Measurements from ENCODE around the gene AFAP1L1. TPM values are rescaled to one million over a fixed set of nuclear protein-coding genes. Genes with fewer than 3 reads are reported as not detected.

The AFAP1L1 gene
- total RNA-seq, 1 donor from 2014 or later = 0.36 TPM

- Histone ChIP-seq H3K4me2 (no peak overlapping the region), H3K27me3 (peaks cover 23% of the 10 kb centered on the region), H3K36me3 (no peaks in the 10 kb centered on the region), H3K27ac (no peak overlapping the region), H4K20me1 (ENCODE audit: low read depth) (no peaks in the 10 kb centered on the region), H3K4me3 (no peak overlapping the region), H3K9ac (no peak overlapping the region), H2AFZ (replicated peaks) (no peak overlapping the region), H3F3A (ENCODE audit: low read depth) (no peaks in the 10 kb centered on the region), H3K9me3 (ENCODE audit: low read depth) (no peaks in the 10 kb centered on the region), H3K79me2 (ENCODE audit: low read depth) (no peaks in the 10 kb centered on the region), H3K4me1 (no peaks in the 10 kb centered on the region)
- TF ChIP-seq EZH2 (IDR thresholded peaks at IDR 0.05) (no peak), CTCF (IDR thresholded peaks at IDR 0.05) (no peak), EZH2phosphoT487 (IDR thresholded peaks at IDR 0.05) (no peak)
- Mint-ChIP-seq H3K36me3 (no peaks in the 10 kb centered on the region), H3K9me3 (no peaks in the 10 kb centered on the region), H3K4me1 (no peaks in the 10 kb centered on the region), H3K4me3 (no peak overlapping the region), H3K27ac (no peak overlapping the region), H3K27me3 (ENCODE audit: insufficient read depth, low read depth) (peaks cover 7% of the 10 kb centered on the region)
- no peak for DNase-seq (ENCODE audit: low spot score)
Observed at GRCh38 chr5:149235841-149236240, 35.8 kb upstream of the AFAP1L1 start.

DNA sequence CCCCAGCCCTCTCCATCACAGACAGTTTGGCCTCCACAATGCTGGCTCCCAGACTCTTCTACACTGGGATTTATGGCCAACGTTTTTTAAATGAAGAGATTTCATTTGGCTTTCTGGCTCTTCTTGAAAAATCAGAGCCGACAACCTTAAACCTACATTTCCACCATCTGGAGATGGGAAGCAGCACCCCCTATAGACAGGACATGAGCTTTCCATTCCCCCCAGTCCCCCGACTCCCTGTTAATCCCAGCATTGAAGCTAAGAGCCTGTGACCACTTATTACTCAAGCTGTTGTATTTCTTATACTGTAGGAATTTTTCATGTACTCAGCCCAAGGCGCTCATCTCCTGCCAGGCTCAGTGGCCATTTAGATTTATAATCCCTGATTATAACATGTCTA is 34.0 kb upstream of the AFAP1L1 start:
- DNase-seq (ENCODE audit: low spot score) = peak; percentile 23
- Histone ChIP-seq H3K9me3 (ENCODE audit: low read depth) (no peaks in the 10 kb centered on the region), H3K36me3 (no peaks in the 10 kb centered on the region), H3F3A (ENCODE audit: low read depth) (no peaks in the 10 kb centered on the region), H3K4me3 (no peak overlapping the region), H3K9ac (no peak overlapping the region), H3K4me2 (no peak overlapping the region), H3K4me1 (no peaks in the 10 kb centered on the region), H3K79me2 (ENCODE audit: low read depth) (no peaks in the 10 kb centered on the region), H3K27me3 (peaks cover 23% of the 10 kb centered on the region), H3K27ac (no peak overlapping the region), H4K20me1 (ENCODE audit: low read depth) (no peaks in the 10 kb centered on the region), H2AFZ (replicated peaks) (no peak overlapping the region)
- no peak overlapping the region for H3K27ac Mint-ChIP-seq
- H3K4me1 Mint-ChIP-seq = no peaks in the 10 kb centered on the region
- peaks cover 4% of the 10 kb centered on the region for H3K27me3 Mint-ChIP-seq (ENCODE audit: insufficient read depth, low read depth)
- no peaks in the 10 kb centered on the region for H3K36me3 Mint-ChIP-seq
- H3K9me3 Mint-ChIP-seq = no peaks in the 10 kb centered on the region
- TF ChIP-seq CTCF (IDR thresholded peaks at IDR 0.05) (peak; percentile 46), EZH2phosphoT487 (IDR thresholded peaks at IDR 0.05) (no peak)
- no peak overlapping the region for H3K4me3 Mint-ChIP-seq

DNA sequence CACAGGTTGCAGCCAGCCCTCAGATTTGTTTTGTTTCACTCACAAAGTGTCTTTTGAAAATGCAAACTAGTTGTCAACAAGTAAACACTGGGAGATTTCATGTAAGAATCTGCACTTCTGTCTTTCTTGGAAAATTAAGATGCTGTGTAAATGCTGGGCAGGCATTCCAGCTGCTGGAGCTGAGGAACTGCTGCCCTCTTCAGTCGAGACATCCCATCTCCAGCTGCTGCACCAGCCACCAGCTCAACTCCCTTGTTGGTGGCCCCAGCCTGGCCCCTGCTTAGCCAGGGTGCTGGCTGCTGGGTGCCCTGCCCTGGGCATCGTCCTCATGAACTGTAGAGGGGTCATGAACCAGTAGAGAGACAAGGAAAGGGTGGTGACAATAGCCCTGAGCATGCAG is 33.1 kb upstream of the AFAP1L1 start:
- DNase-seq (ENCODE audit: low spot score) = no peak
- H3K36me3 ChIP-seq = no peaks in the 10 kb centered on the region

More for the DNA sequence above, 33.1 kb upstream of the AFAP1L1 start:
- no peaks in the 10 kb centered on the region for H3K36me3 Mint-ChIP-seq
- no peak for TF ChIP-seq EZH2 (IDR thresholded peaks at IDR 0.05)
- TF ChIP-seq EZH2phosphoT487 (IDR thresholded peaks at IDR 0.05) = no peak
- TF ChIP-seq CTCF (IDR thresholded peaks at IDR 0.05) = peak; percentile 21
- H3K27ac ChIP-seq = no peak overlapping the region
- H3K9me3 Mint-ChIP-seq = no peaks in the 10 kb centered on the region
- H2AFZ ChIP-seq (replicated peaks) = no peak overlapping the region
- H3K27me3 ChIP-seq = peaks cover 20% of the 10 kb centered on the region
- no peaks in the 10 kb centered on the region for H3K4me1 ChIP-seq
- no peak overlapping the region for H3K9ac ChIP-seq
- H3K9me3 ChIP-seq (ENCODE audit: low read depth) = no peaks in the 10 kb centered on the region
- no peak overlapping the region for H3K27ac Mint-ChIP-seq
- no peak overlapping the region for H3K4me3 Mint-ChIP-seq
- H3K79me2 ChIP-seq (ENCODE audit: low read depth) = no peaks in the 10 kb centered on the region
- no peaks in the 10 kb centered on the region for H3F3A ChIP-seq (ENCODE audit: low read depth)
- no peak overlapping the region for H3K4me2 ChIP-seq
- no peak overlapping the region for H3K4me3 ChIP-seq
- H4K20me1 ChIP-seq (ENCODE audit: low read depth) = no peaks in the 10 kb centered on the region
- peaks cover 4% of the 10 kb centered on the region for H3K27me3 Mint-ChIP-seq (ENCODE audit: insufficient read depth, low read depth)
- no peaks in the 10 kb centered on the region for H3K4me1 Mint-ChIP-seq

Measured in neural progenitor cell (in vitro differentiated cells).